ENCODE results near the gene KRT27.

Gene KRT27

DNA sequence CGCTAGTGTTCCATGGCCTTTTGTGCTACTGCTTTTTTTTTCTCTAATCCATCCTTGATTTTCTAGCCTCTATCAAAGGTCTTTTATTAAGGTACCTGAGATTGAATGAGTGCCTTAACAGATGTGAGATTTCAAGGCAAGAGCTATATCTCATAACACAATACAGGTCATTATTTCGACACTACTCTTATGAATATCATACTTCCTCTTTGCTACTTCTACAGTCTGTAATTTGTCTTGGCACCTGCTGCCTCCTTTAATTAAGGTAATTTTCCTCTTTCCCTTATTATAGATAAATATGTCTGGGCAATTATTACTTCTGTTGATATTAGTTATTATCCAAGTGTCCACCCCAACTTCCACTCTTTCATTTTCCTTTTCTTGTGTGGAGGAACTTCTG, 12.1 kb upstream of the KRT27 start:
- DNase-seq: no peak
- H3K4ac ChIP-seq (ENCODE audit: low read depth, low read length): no peak overlapping the region
- no peak overlapping the region for H3K9ac ChIP-seq (ENCODE audit: low read length)
- no peaks in the 10 kb centered on the region for H3K36me3 ChIP-seq (ENCODE audit: control insufficient read depth, insufficient read depth, low read length)
- H4K5ac ChIP-seq (ENCODE audit: low read length): no peak overlapping the region
- H3K79me2 ChIP-seq (ENCODE audit: control insufficient read depth, insufficient read depth, low read length): no peaks in the 10 kb centered on the region
- no peak overlapping the region for H3K23ac ChIP-seq (ENCODE audit: low read length)
- WGBS (ENCODE audit: extremely low coverage, insufficient coverage, low lambda C conversion rate): no CpG with 5 or more reads among the region's 2 CpGs
- H3K27me3 ChIP-seq (ENCODE audit: insufficient read depth, low read length, poor library complexity): no peaks in the 10 kb centered on the region
- no peak overlapping the region for H3K27ac ChIP-seq (ENCODE audit: low read depth, low read length)
- no peaks in the 10 kb centered on the region for H3K4me1 ChIP-seq (ENCODE audit: control insufficient read depth, low read depth, low read length)
- no peak overlapping the region for H2BK5ac ChIP-seq (ENCODE audit: low read length)
- H3K4me3 ChIP-seq (ENCODE audit: low read length): no peak overlapping the region
- H2BK15ac ChIP-seq (replicated peaks; ENCODE audit: low read depth): no peak overlapping the region
- no peaks in the 10 kb centered on the region for H3K79me1 ChIP-seq (ENCODE audit: low read length)
- H2BK120ac ChIP-seq (ENCODE audit: low read depth, low read length): no peak overlapping the region
- H3K18ac ChIP-seq (ENCODE audit: low read length): no peak overlapping the region
- no peak overlapping the region for H3K4me2 ChIP-seq (ENCODE audit: low read length)
- no peak overlapping the region for H2AK5ac ChIP-seq (ENCODE audit: low read length)
- H4K8ac ChIP-seq (ENCODE audit: low read depth, low read length): no peak overlapping the region
- H3K56ac ChIP-seq (ENCODE audit: low read length): no peak overlapping the region

GRCh38 chr17:40793832-40794231, 11.5 kb upstream of the KRT27 start:
- Histone ChIP-seq H3K23ac (ENCODE audit: low read length) (no peak overlapping the region), H3K56ac (ENCODE audit: low read length) (no peak overlapping the region), H3K27me3 (ENCODE audit: insufficient read depth, low read length, poor library complexity) (no peaks in the 10 kb centered on the region), H3K79me2 (ENCODE audit: control insufficient read depth, insufficient read depth, low read length) (no peaks in the 10 kb centered on the region), H4K8ac (ENCODE audit: low read depth, low read length) (no peak overlapping the region), H2BK15ac (replicated peaks; ENCODE audit: low read depth) (no peak overlapping the region), H3K79me1 (ENCODE audit: low read length) (no peaks in the 10 kb centered on the region), H3K36me3 (ENCODE audit: control insufficient read depth, insufficient read depth, low read length) (no peaks in the 10 kb centered on the region), H2BK5ac (ENCODE audit: low read length) (no peak overlapping the region), H3K4me3 (ENCODE audit: low read length) (no peak overlapping the region), H3K27ac (ENCODE audit: low read depth, low read length) (no peak overlapping the region), H4K5ac (ENCODE audit: low read length) (no peak overlapping the region), H3K9ac (ENCODE audit: low read length) (no peak overlapping the region), H3K4ac (ENCODE audit: low read depth, low read length) (no peak overlapping the region), H2BK120ac (ENCODE audit: low read depth, low read length) (no peak overlapping the region), H3K4me1 (ENCODE audit: control insufficient read depth, low read depth, low read length) (no peaks in the 10 kb centered on the region), H3K18ac (ENCODE audit: low read length) (no peak overlapping the region), H2AK5ac (ENCODE audit: low read length) (no peak overlapping the region), H3K4me2 (ENCODE audit: low read length) (no peak overlapping the region)
- WGBS (ENCODE audit: extremely low coverage, insufficient coverage, low lambda C conversion rate): no CpG with 5 or more reads among the region's 10 CpGs
- no peak for DNase-seq

GRCh38 chr17:40791787-40792436, 9.6 kb upstream of the KRT27 start:
- peak; percentile 39 for DNase-seq
- Histone ChIP-seq H3K27ac (ENCODE audit: low read depth, low read length) (no peak overlapping the region), H2BK120ac (ENCODE audit: low read depth, low read length) (no peak overlapping the region), H4K8ac (ENCODE audit: low read depth, low read length) (no peak overlapping the region), H2BK5ac (ENCODE audit: low read length) (no peak overlapping the region), H3K79me1 (ENCODE audit: low read length) (no peaks in the 10 kb centered on the region), H3K56ac (ENCODE audit: low read length) (no peak overlapping the region), H3K4me2 (ENCODE audit: low read length) (no peak overlapping the region), H3K9ac (ENCODE audit: low read length) (no peak overlapping the region), H2AK5ac (ENCODE audit: low read length) (no peak overlapping the region), H3K18ac (ENCODE audit: low read length) (no peak overlapping the region), H3K4me3 (ENCODE audit: low read length) (no peak overlapping the region), H3K4ac (ENCODE audit: low read depth, low read length) (no peak overlapping the region), H3K79me2 (ENCODE audit: control insufficient read depth, insufficient read depth, low read length) (no peaks in the 10 kb centered on the region), H3K23ac (ENCODE audit: low read length) (no peak overlapping the region), H3K27me3 (ENCODE audit: insufficient read depth, low read length, poor library complexity) (no peaks in the 10 kb centered on the region), H3K36me3 (ENCODE audit: control insufficient read depth, insufficient read depth, low read length) (no peaks in the 10 kb centered on the region), H4K5ac (ENCODE audit: low read length) (no peak overlapping the region), H3K4me1 (ENCODE audit: control insufficient read depth, low read depth, low read length) (no peaks in the 10 kb centered on the region), H2BK15ac (replicated peaks; ENCODE audit: low read depth) (no peak overlapping the region)
- WGBS (ENCODE audit: extremely low coverage, insufficient coverage, low lambda C conversion rate): no CpG with 5 or more reads among the region's 6 CpGs

DNA sequence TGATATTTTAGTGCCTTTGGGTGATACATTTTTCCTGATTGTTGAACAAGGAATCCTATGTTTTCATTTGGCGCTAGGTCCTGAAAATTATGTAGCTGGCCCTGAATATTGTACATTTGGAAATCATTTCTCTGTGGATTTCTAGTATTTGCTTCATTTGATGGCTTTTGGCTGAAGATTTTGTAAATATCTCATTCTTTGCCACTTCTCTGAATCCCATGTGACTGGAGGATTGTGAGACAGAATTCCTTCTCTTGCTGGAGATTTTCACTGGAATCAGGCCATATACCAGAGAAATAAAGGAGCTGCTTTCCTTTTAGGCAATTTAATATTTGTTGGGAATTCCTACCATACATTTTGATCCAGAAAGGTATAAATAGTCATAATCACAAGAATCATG, 8.8 kb upstream of the KRT27 start:
- H3K4me1 ChIP-seq (ENCODE audit: control insufficient read depth, low read depth, low read length): no peaks in the 10 kb centered on the region
- H2BK120ac ChIP-seq (ENCODE audit: low read depth, low read length): no peak overlapping the region
- H3K9ac ChIP-seq (ENCODE audit: low read length): no peak overlapping the region
- H3K36me3 ChIP-seq (ENCODE audit: control insufficient read depth, insufficient read depth, low read length): no peaks in the 10 kb centered on the region
- no peak for DNase-seq
- no peak overlapping the region for H3K4me3 ChIP-seq (ENCODE audit: low read length)
- no peak overlapping the region for H3K56ac ChIP-seq (ENCODE audit: low read length)
- no peaks in the 10 kb centered on the region for H3K79me1 ChIP-seq (ENCODE audit: low read length)
- no CpG with 5 or more reads among the region's 1 CpG for WGBS (ENCODE audit: extremely low coverage, insufficient coverage, low lambda C conversion rate)
- H4K8ac ChIP-seq (ENCODE audit: low read depth, low read length): no peak overlapping the region
- H2BK5ac ChIP-seq (ENCODE audit: low read length): no peak overlapping the region
- no peaks in the 10 kb centered on the region for H3K27me3 ChIP-seq (ENCODE audit: insufficient read depth, low read length, poor library complexity)
- no peak overlapping the region for H3K23ac ChIP-seq (ENCODE audit: low read length)
- H3K18ac ChIP-seq (ENCODE audit: low read length): no peak overlapping the region
- no peak overlapping the region for H3K4me2 ChIP-seq (ENCODE audit: low read length)
- H2AK5ac ChIP-seq (ENCODE audit: low read length): no peak overlapping the region
- H4K5ac ChIP-seq (ENCODE audit: low read length): no peak overlapping the region
- no peak overlapping the region for H3K27ac ChIP-seq (ENCODE audit: low read depth, low read length)
- no peak overlapping the region for H3K4ac ChIP-seq (ENCODE audit: low read depth, low read length)
- H3K79me2 ChIP-seq (ENCODE audit: control insufficient read depth, insufficient read depth, low read length): no peaks in the 10 kb centered on the region
- H2BK15ac ChIP-seq (replicated peaks; ENCODE audit: low read depth): no peak overlapping the region

DNA sequence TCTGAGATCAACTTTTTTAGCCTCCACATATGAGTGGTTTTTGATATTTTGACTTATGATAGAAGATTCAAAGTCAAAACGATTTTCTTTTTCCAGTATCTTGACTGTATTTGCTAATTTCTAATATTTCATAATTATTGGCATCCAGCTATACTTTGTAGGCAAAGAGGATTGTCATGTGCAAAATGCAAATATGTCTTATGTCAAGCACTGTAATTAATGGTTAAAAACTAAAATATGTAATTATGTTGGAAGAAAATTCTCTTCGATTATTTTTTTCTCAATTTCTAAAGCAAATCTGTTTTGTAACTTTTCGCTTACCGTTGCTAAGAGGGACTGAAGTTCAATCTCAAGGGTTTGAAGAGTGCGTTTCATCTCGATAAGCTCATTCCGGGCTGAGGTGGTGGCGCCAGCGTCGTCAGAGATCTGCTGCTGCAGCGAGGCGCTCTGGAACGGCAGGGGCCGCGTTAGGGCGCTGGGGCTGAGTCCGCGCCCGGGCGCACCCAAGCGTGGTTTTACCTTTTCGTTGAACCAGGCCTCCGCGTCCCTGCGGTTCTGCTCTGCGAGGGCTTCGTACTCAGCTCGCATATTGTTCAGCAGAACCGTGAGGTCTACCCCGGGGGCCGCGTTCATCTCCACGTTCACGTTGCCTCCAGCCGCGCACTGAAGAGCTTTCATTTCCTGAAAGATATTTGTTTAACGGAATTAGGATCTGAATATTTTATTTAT, 3.0 kb downstream of the KRT27 start:
- H3K79me1 ChIP-seq (ENCODE audit: low read length): no peaks in the 10 kb centered on the region
- no peak overlapping the region for H2BK5ac ChIP-seq (ENCODE audit: low read length)
- H3K23ac ChIP-seq (ENCODE audit: low read length): no peak overlapping the region
- no peak overlapping the region for H3K9ac ChIP-seq (ENCODE audit: low read length)
- no peak overlapping the region for H3K27ac ChIP-seq (ENCODE audit: low read depth, low read length)
- no peaks in the 10 kb centered on the region for H3K27me3 ChIP-seq (ENCODE audit: insufficient read depth, low read length, poor library complexity)
- no peak overlapping the region for H3K4me3 ChIP-seq (ENCODE audit: low read length)
- H3K4me2 ChIP-seq (ENCODE audit: low read length): no peak overlapping the region
- H2AK5ac ChIP-seq (ENCODE audit: low read length): no peak overlapping the region
- H3K79me2 ChIP-seq (ENCODE audit: control insufficient read depth, insufficient read depth, low read length): no peaks in the 10 kb centered on the region
- H4K8ac ChIP-seq (ENCODE audit: low read depth, low read length): no peak overlapping the region
- no peak overlapping the region for H2BK15ac ChIP-seq (replicated peaks; ENCODE audit: low read depth)
- H3K4ac ChIP-seq (ENCODE audit: low read depth, low read length): no peak overlapping the region
- H3K36me3 ChIP-seq (ENCODE audit: control insufficient read depth, insufficient read depth, low read length): no peaks in the 10 kb centered on the region
- no peak overlapping the region for H2BK120ac ChIP-seq (ENCODE audit: low read depth, low read length)
- no peaks in the 10 kb centered on the region for H3K4me1 ChIP-seq (ENCODE audit: control insufficient read depth, low read depth, low read length)
- H3K18ac ChIP-seq (ENCODE audit: low read length): no peak overlapping the region
- no CpG with 5 or more reads among the region's 37 CpGs for WGBS (ENCODE audit: extremely low coverage, insufficient coverage, low lambda C conversion rate)
- no peak overlapping the region for H3K56ac ChIP-seq (ENCODE audit: low read length)
- no peak overlapping the region for H4K5ac ChIP-seq (ENCODE audit: low read length)
- DNase-seq: no peak

GRCh38 chr17:40778461-40778860, 3.9 kb downstream of the KRT27 start:
- Histone ChIP-seq H4K5ac (ENCODE audit: low read length) (no peak overlapping the region), H3K4me2 (ENCODE audit: low read length) (no peak overlapping the region), H2AK5ac (ENCODE audit: low read length) (no peak overlapping the region), H3K4me3 (ENCODE audit: low read length) (no peak overlapping the region), H3K79me2 (ENCODE audit: control insufficient read depth, insufficient read depth, low read length) (no peaks in the 10 kb centered on the region), H2BK15ac (replicated peaks; ENCODE audit: low read depth) (no peak overlapping the region), H3K9ac (ENCODE audit: low read length) (no peak overlapping the region), H3K18ac (ENCODE audit: low read length) (no peak overlapping the region), H3K23ac (ENCODE audit: low read length) (no peak overlapping the region), H3K36me3 (ENCODE audit: control insufficient read depth, insufficient read depth, low read length) (no peaks in the 10 kb centered on the region), H2BK5ac (ENCODE audit: low read length) (no peak overlapping the region), H2BK120ac (ENCODE audit: low read depth, low read length) (no peak overlapping the region), H3K79me1 (ENCODE audit: low read length) (no peaks in the 10 kb centered on the region), H3K27ac (ENCODE audit: low read depth, low read length) (no peak overlapping the region), H3K56ac (ENCODE audit: low read length) (no peak overlapping the region), H3K4me1 (ENCODE audit: control insufficient read depth, low read depth, low read length) (no peaks in the 10 kb centered on the region), H4K8ac (ENCODE audit: low read depth, low read length) (no peak overlapping the region), H3K4ac (ENCODE audit: low read depth, low read length) (no peak overlapping the region), H3K27me3 (ENCODE audit: insufficient read depth, low read length, poor library complexity) (no peaks in the 10 kb centered on the region)
- WGBS (ENCODE audit: extremely low coverage, insufficient coverage, low lambda C conversion rate): no CpG with 5 or more reads among the region's 5 CpGs
- no peak for DNase-seq
